Pulmonary artery endothelial cell (primary cell): ENCODE measurements around the gene RTBDN. TPM values are rescaled to one million over a fixed set of nuclear protein-coding genes. Genes with fewer than 3 reads are reported as not detected.
A peak's percentile ranks its signal among the peaks of the same experiment; 100 is the strongest.

Experiments
- DNase-seq: peaks from one replicate; pipeline ENCODE4 v3.0.0-alpha.2; 2011; ENCODE audit warnings: low read depth, low spot score
- total RNA-seq: library from RNA; depleted of rRNA; stranded (reverse); fragments of >200 nt; gene quantifications from 2 replicates; pipeline ENCODE4 v1.2.3, GENCODE V29; 2014

Gene RTBDN
- total RNA-seq, 1 donor from 2014 or later = not detected

DNA sequence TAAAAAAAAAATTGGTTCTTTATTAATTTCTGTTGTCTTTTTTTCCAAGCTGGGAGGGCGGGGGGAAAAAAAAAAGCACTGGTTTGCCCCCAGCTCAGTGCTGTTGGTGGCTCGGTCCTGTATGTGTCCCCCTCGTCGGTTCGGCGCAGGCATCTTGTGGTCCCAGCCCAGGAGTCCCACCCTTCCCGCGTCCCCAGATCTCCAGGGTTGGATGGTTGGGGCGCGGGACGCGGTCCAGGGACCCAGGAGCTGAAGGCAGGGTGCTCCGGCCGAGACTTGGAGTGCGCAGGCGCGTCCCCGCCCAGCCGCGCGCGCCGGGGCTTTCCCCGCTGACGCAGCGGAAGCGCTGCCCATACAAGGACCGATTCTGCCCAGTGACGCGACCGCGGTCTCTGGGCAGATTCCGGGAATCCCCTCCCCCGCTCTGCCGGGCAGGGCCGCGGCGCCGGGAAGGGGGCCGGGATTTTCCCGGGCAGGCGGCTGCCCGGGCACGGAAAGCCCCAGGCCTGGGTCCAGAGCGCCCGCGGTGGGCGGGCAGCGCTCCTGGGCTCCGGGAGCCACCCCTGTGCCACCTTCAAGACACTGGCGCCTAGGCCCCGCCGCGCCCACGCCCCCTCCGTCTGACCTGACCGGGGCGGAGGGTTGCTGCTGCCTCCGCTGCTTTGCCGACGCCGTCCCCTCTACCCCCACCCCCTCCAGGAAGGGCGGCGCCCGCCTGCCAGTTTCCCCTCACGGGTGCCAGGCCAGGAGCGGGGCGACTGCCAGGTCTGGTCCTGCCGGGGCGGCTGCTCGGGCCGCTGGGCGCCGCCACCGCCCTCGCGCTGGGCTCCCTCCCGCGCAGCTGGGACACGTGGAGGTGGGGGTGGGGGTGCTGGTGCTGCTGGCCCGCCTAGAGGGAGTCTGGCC, 40.8 kb downstream of the RTBDN start:
- DNase-seq = peak; percentile 75

DNA sequence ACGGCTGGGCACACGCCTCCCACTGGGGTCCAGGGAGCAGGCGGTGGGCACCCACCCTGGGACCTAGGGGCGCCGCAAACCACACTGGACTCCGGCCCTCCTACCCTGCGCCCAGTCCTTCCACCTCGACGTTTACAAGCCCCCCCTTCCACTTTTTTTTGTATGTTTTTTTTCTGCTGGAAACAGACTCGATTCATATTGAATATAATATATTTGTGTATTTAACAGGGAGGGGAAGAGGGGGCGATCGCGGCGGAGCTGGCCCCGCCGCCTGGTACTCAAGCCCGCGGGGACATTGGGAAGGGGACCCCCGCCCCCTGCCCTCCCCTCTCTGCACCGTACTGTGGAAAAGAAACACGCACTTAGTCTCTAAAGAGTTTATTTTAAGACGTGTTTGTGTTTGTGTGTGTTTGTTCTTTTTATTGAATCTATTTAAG, 41.5 kb downstream of the RTBDN start:
- DNase-seq = no peak

DNA sequence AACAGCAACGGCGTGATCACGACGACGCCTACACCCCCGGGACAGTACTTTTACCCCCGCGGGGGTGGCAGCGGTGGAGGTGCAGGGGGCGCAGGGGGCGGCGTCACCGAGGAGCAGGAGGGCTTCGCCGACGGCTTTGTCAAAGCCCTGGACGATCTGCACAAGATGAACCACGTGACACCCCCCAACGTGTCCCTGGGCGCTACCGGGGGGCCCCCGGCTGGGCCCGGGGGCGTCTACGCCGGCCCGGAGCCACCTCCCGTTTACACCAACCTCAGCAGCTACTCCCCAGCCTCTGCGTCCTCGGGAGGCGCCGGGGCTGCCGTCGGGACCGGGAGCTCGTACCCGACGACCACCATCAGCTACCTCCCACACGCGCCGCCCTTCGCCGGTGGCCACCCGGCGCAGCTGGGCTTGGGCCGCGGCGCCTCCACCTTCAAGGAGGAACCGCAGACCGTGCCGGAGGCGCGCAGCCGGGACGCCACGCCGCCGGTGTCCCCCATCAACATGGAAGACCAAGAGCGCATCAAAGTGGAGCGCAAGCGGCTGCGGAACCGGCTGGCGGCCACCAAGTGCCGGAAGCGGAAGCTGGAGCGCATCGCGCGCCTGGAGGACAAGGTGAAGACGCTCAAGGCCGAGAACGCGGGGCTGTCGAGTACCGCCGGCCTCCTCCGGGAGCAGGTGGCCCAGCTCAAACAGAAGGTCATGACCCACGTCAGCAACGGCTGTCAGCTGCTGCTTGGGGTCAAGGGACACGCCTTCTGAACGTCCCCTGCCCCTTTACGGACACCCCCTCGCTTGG, 42.1 kb downstream of the RTBDN start:
- DNase-seq = no peak

GRCh38 chr19:12791345-12792050, 42.9 kb downstream of the RTBDN start, which contains the start of gene JUNB:
Gene JUNB (plus strand): TSS chr19:12791486. CDS start chr19:12791772, 286 bp downstream.
- peak; percentile 89 for DNase-seq

GRCh38 chr19:12790628-12791344, 43.6 kb downstream of the RTBDN start:
- no peak for DNase-seq

DNA sequence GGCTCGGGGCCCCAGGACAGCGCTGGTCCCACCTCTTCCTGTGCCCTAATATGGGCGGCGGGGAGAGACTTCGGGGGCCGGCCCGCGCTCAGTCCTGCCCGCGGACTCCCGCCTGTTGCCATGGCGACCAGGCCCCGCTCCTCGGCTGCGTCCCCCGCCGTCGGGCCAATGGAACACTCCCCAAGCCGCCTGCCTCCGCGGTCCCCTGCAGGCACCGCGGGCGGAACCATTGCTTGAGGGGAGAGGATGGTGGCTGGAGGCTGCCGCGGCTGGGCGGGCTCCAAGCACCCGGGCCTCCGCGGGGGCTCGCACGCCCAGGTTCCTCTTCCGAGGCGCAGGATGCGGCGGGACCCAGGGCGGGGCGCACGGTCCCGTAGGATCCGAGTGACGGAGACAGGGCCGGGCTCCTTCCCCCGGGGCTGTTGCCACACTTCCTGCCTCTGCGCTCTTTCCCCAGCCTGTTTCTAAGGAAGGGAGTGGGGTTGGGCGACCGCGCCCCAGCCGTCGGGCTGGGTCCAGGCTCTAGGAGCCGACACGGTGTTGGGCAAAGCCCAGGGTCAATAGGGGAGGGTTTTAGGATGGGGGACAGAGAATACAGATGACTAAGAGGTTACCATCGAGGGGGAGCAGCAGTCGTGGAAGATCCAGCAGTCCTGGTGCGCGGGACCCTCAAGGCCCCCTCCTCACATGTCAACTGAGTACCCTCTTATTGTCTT, 44.3 kb downstream of the RTBDN start:
- DNase-seq = peak; percentile 74

GRCh38 chr19:12789098-12789903, 45.1 kb downstream of the RTBDN start:
- DNase-seq = no peak

- DNase-seq = no peak
These were observed 45.7 kb downstream of the RTBDN start for GRCh38 chr19:12788682-12789097.

DNA sequence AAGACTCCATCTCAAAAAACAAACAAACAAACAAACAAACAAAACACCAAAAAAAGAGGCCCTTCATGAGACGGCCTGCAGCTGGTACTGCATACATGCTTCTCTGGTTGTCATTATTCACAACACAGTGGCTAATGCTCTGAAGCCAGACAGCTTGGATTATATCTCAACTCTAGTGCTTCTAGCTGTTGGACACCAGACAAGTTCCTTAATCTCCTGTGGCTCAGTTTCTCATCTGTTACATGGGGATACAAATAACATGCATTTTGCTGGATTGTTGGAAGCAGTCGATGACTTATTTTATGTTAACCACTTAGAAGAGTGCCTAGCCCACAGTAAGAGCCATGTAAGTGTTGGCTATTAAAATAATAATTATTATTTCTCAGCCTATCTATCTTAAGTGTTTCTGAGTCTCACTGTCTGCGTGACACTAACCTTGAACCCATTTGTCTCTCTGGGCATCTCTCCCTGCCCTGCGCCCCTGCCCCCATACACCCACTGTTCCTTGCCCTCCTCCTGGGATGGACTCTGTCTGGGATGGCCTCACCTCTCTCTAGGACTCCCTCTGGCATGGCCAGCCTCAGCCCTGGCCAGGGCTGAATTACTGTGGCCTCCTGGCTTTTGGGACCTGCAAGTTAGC, 46.2 kb downstream of the RTBDN start:
- no peak for DNase-seq

DNA sequence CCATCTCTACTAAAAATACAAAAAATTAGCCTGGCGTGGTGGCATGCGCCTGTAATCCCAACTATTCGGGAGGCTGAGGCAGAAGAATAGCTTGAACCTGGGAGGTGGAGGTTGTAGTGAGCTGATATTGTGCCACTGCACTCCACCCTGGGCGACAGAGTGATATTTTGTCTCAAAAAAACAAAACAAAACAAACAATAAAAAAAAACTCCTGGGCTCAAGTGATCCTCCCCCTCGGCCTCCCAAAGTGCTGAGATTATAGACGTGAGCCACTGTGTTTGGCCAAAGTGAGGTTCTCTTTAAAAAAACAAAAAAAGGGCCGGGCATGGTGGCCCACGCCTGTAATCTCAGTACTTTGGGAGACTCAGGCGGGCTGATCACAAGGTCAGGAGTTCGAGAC, 46.9 kb downstream of the RTBDN start:
- no peak for DNase-seq

DNA sequence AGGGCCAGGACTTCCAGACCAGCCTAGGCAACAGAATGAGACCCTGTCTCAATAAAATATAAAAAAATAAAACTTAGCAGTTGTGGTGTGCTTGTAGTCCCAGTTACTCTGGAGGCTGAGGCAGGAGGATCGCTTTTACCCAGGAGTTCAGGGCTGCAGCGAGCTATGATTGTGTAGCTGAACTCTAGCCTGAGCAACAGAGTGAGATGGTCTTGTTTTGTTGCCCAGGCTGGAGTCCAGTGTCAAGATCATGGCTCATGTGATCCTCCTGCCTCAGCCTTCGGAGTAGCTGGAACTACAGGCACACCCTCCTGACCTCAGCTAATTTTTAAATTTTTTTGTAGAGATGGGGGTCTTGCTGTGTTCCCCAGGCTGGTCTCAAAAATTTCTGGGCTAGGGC, 47.4 kb downstream of the RTBDN start:
- DNase-seq = no peak

DNA sequence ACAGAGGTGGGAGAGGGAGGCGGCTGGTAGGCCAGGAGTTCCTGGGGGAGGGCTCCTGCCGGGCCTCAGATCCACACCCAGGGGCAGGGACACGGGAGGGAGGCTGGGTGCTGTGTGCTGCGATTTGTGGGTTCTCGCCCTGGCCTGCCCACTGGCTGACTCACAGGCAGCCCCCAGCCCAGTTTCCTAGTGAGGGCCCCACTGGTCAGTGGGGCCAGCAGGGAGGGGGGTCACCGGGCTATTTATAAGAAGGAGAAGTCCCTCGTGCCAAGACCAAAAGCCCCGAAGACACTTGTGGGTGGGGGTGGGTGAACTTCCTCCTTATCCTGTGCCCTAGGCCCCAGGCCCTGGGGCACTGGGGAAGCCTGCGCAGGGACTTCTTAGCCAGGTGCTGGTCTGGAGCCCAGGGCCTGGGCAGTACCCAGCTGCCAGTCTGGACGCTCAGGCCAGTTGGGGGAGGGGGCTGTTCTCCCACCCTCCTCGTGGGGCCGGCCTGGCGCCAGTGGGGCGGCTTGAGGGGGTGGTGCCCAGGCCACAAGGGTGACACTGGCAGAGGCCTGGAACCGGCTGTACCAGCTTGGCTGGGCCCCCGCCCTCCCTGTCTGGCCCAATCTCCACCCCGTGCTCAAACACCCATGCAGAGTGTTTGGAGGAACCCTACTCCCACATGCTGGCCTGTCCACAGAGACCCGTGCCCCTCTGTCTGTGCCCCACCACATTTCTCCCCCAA, 48.1 kb downstream of the RTBDN start:
- DNase-seq = no peak

- no peak for DNase-seq
These were observed 48.8 kb downstream of the RTBDN start for GRCh38 chr19:12785431-12786031.

- no peak for DNase-seq
These were observed 49.4 kb downstream of the RTBDN start for GRCh38 chr19:12784871-12785430.

- no peak for DNase-seq
These were observed 49.9 kb downstream of the RTBDN start for GRCh38 chr19:12784394-12784870.

DNA sequence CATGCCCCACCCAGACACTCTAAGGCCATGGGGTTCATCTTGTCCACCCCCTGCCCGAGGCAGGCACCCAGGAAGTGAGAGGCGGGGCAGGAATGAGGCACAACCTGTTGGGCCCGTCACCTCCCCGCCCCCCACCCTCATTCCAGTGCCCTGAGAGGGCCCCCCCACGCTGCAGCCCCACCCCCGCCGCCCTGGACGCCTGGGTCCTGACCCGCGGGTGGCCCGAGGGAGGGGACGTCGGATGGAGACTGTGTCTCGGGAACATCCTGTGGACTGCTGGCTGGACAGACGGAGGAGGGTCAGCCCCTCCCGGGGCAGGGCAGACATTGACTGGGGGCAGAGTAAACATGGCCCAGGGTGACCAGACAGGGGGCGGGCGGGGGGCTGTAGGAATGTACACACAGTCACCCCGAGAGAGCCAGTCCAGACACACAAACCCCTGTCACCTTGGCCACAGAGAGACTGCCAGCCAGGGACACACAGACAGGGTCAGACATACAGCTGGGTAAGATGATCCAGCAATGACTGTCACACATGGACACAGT, 50.5 kb downstream of the RTBDN start:
- DNase-seq = no peak

GRCh38 chr19:12783291-12783848, 51.0 kb downstream of the RTBDN start:
- no peak for DNase-seq
